ENCODE results near the gene HS1BP3. TPM values are rescaled to one million over a fixed set of nuclear protein-coding genes. Genes with fewer than 3 reads are reported as not detected.
A peak's percentile ranks its signal among the peaks of the same experiment; 100 is the strongest.

Gene HS1BP3
- total RNA-seq, 1 donor from 2014 or later = 10.0 TPM

DNA sequence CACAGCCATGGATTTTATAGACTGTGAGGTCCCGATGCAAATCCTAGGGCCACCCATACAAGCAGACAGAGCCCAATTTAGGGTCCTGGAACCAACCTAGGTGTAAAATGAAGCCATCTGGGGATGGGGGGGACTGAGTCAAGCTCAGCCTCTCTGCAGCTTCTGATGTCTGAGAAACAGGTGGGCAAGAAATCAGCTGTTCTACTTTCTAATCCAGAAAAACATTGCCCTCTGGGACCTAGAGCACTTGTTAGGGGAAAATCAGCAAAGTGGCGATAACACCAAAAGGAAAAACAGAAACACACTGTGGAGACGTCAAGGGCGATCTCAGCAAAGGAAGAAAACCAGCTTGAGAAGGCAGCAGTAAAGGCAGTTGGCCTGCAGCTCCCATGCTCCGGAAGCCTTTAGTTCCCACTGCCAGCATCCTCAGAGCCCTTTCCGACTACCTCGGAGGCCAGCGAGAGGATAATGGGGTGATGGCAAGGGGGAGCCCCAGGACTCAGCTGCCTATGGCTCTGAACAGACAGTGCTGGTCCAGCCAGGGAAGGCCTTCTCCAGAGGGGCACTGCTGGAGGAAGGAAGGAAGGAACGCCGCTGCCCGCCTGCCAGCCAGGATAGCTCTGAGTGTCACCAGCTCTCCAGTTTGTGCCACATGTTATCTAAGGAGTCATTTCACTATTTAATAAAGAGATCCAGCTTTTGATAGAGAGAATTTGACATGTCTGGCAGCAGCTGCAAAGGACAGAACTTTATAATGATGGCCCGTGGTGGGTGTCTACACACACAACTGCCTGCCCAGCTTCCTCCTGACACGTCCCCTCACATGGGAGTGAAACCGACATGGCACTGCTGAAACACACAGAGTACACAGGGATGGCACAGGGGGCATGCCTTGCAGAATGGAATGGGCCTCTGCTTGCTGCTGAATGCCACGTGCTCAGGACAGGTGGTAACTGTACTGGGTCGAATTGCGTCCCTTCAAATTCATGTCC is 37.7 kb downstream of the HS1BP3 start:
- Histone ChIP-seq H3K4me1 (peaks cover 37% of the 10 kb centered on the region), H2AFZ (replicated peaks) (no peak overlapping the region), H3K79me2 (ENCODE audit: low read depth) (no peaks in the 10 kb centered on the region), H4K20me1 (ENCODE audit: low read depth) (peaks cover 11% of the 10 kb centered on the region), H3F3A (ENCODE audit: low read depth) (peaks cover 17% of the 10 kb centered on the region), H3K9ac (no peak overlapping the region), H3K27ac (no peak overlapping the region), H3K4me3 (no peak overlapping the region), H3K27me3 (peaks cover 14% of the 10 kb centered on the region), H3K4me2 (no peak overlapping the region), H3K9me3 (ENCODE audit: low read depth) (no peaks in the 10 kb centered on the region), H3K36me3 (no peaks in the 10 kb centered on the region)
- H3K27me3 Mint-ChIP-seq (ENCODE audit: insufficient read depth, low read depth) = peaks cover 3% of the 10 kb centered on the region
- H3K4me1 Mint-ChIP-seq = peaks cover 74% of the 10 kb centered on the region
- DNase-seq (ENCODE audit: low spot score) = no peak
- H3K4me3 Mint-ChIP-seq = no peak overlapping the region
- TF ChIP-seq, protein P1, sequence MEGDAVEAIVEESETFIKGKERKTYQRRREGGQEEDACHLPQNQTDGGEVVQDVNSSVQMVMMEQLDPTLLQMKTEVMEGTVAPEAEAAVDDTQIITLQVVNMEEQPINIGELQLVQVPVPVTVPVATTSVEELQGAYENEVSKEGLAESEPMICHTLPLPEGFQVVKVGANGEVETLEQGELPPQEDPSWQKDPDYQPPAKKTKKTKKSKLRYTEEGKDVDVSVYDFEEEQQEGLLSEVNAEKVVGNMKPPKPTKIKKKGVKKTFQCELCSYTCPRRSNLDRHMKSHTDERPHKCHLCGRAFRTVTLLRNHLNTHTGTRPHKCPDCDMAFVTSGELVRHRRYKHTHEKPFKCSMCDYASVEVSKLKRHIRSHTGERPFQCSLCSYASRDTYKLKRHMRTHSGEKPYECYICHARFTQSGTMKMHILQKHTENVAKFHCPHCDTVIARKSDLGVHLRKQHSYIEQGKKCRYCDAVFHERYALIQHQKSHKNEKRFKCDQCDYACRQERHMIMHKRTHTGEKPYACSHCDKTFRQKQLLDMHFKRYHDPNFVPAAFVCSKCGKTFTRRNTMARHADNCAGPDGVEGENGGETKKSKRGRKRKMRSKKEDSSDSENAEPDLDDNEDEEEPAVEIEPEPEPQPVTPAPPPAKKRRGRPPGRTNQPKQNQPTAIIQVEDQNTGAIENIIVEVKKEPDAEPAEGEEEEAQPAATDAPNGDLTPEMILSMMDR (IDR thresholded peaks at IDR 0.05) = no peak
- TF ChIP-seq EZH2phosphoT487 (IDR thresholded peaks at IDR 0.05) (no peak), EZH2 (IDR thresholded peaks at IDR 0.05) (no peak)
- peak overlapping the region; percentile 70 for H3K27ac Mint-ChIP-seq
- H3K36me3 Mint-ChIP-seq = peaks cover 3% of the 10 kb centered on the region
- H3K9me3 Mint-ChIP-seq = peaks cover 4% of the 10 kb centered on the region

DNA sequence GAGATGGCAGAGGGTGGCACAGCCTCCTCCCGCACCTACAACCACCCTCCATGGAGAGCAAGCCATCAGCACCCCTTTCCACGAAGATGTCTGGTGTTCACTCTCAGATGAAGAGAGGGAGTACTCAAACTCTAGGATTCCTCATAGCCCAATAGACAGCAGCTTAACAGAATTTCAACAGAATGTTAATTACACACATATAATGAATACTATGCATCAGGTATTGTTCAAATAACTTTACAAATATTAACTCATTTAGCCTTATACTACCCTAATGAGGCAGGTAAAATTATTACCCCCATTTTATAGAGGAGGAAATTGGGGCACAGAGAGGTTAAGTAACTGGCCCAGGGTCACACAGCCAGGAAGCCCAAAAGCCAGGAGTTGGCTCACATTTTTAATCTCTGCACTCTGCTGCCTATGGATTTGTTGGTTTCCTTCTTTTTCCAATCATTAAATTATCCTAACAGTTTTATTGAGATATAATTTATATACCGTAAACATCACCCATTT is 39.0 kb downstream of the HS1BP3 start:
- no peaks in the 10 kb centered on the region for H3K36me3 ChIP-seq
- H3K4me2 ChIP-seq = no peak overlapping the region
- no peak for DNase-seq (ENCODE audit: low spot score)
- H3K4me3 ChIP-seq = no peak overlapping the region
- peaks cover 62% of the 10 kb centered on the region for H3K4me1 Mint-ChIP-seq
- peaks cover 3% of the 10 kb centered on the region for H3K36me3 Mint-ChIP-seq
- TF ChIP-seq EZH2phosphoT487 (IDR thresholded peaks at IDR 0.05) = no peak
- TF ChIP-seq, protein P1 (IDR thresholded peaks at IDR 0.05) = no peak
- TF ChIP-seq EZH2 (IDR thresholded peaks at IDR 0.05) = no peak
- H3K79me2 ChIP-seq (ENCODE audit: low read depth) = no peaks in the 10 kb centered on the region
- H3K4me1 ChIP-seq = peaks cover 31% of the 10 kb centered on the region
- peaks cover 14% of the 10 kb centered on the region for H3K27me3 ChIP-seq
- peaks cover 10% of the 10 kb centered on the region for H3K9me3 Mint-ChIP-seq
- peaks cover 10% of the 10 kb centered on the region for H4K20me1 ChIP-seq (ENCODE audit: low read depth)
- H3K4me3 Mint-ChIP-seq = no peak overlapping the region
- H3K9ac ChIP-seq = no peak overlapping the region
- H3K27ac Mint-ChIP-seq = peak overlapping the region; percentile 21
- H2AFZ ChIP-seq (replicated peaks) = no peak overlapping the region
- peaks cover 17% of the 10 kb centered on the region for H3F3A ChIP-seq (ENCODE audit: low read depth)
- H3K9me3 ChIP-seq (ENCODE audit: low read depth) = no peaks in the 10 kb centered on the region
- H3K27me3 Mint-ChIP-seq (ENCODE audit: insufficient read depth, low read depth) = peaks cover 2% of the 10 kb centered on the region
- no peak overlapping the region for H3K27ac ChIP-seq

DNA sequence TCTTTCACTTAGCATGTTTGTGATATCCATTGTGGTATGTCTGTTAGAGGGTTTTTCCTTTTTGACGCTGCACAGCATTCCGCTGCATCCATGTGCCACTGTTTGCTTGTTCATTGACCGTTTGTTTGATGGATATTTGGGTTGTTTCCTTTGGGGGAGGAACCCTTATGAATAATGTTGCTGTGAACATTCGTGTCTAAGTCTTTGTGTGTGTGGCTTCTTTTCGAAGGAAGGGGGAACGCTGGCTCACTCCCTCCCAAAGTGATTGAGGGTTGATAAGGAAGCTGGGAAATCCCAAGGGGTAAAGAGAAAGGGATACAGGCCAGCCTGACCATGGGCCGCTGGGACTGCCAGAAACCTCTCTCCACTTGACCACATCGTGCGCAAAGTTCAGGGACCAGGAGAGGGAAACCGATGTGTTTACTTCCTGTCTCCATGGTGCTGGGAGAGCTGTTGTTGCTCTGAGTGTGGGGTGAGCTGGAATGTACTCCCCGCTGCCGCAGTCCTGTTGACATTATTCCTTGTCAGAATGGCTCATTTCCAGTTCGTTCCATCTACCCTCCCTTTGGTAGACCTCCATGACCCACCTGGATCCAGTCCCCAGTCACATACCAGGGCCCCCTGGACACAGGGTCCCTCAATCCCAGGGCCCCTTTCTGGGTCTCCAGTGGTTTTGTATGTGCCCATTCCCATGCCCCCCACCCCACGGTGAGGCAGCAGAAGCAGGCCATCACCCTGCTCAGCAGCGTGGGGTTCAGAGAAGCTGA is 39.6 kb downstream of the HS1BP3 start:
- no peak for DNase-seq (ENCODE audit: low spot score)
- H3K4me2 ChIP-seq = no peak overlapping the region
- H3K27ac ChIP-seq = no peak overlapping the region
- H3F3A ChIP-seq (ENCODE audit: low read depth) = peaks cover 17% of the 10 kb centered on the region
- H3K36me3 ChIP-seq = no peaks in the 10 kb centered on the region
- H3K36me3 Mint-ChIP-seq = peaks cover 3% of the 10 kb centered on the region
- H2AFZ ChIP-seq (replicated peaks) = no peak overlapping the region
- H3K79me2 ChIP-seq (ENCODE audit: low read depth) = no peaks in the 10 kb centered on the region
- peaks cover 4% of the 10 kb centered on the region for H4K20me1 ChIP-seq (ENCODE audit: low read depth)
- no peak overlapping the region for H3K4me3 Mint-ChIP-seq
- H3K4me1 Mint-ChIP-seq = peaks cover 57% of the 10 kb centered on the region
- no peak overlapping the region for H3K9ac ChIP-seq
- H3K27me3 Mint-ChIP-seq (ENCODE audit: insufficient read depth, low read depth) = peaks cover 2% of the 10 kb centered on the region
- H3K4me1 ChIP-seq = peaks cover 25% of the 10 kb centered on the region
- peaks cover 14% of the 10 kb centered on the region for H3K9me3 Mint-ChIP-seq
- peaks cover 14% of the 10 kb centered on the region for H3K27me3 ChIP-seq
- H3K4me3 ChIP-seq = no peak overlapping the region
- H3K9me3 ChIP-seq (ENCODE audit: low read depth) = no peaks in the 10 kb centered on the region
- TF ChIP-seq, protein P1 (IDR thresholded peaks at IDR 0.05) = no peak
- no peak for TF ChIP-seq EZH2phosphoT487 (IDR thresholded peaks at IDR 0.05)
- no peak for TF ChIP-seq EZH2 (IDR thresholded peaks at IDR 0.05)
- H3K27ac Mint-ChIP-seq = peak overlapping the region; percentile 21

Data from neural progenitor cell (in vitro differentiated cells).